ENCODE results near the gene UBE2L3. TPM values are rescaled to one million over a fixed set of nuclear protein-coding genes. Genes with fewer than 3 reads are reported as not detected.
"Not testable (repeated sequence)": the region's sequence is repeated elsewhere in the genome, so short reads cannot be mapped to it uniquely, and the experiment has no call there.

The UBE2L3 gene
- total and polyA plus RNA-seq, 7 donors, result 36.1 to 87.2 (median 50.7) TPM

GRCh38 chr22:21642584-21643448 is 75.3 kb downstream of the UBE2L3 start:
- peaks cover 0 to 31% (median 20%) of the 10 kb centered on the region in 4 donors for H3K4me1 ChIP-seq
- WGBS, 2 donors, result 1% methylated on average over 56 of the region's 56 CpGs
- no peaks in the 10 kb centered on the region for H3K27me3 ChIP-seq
- DNase-seq, result no peak
- peak overlapping the region; percentile 48 to 69 (median 66) for H3K4me3 ChIP-seq
- TF ChIP-seq EP300 (IDR thresholded peaks at IDR 0.05) (no peak), CTCF (IDR thresholded peaks at IDR 0.05) (peak in 2 of 4 experiments; percentile 22 to 34)
- peak overlapping the region; percentile 67 to 79 (median 74) for H3K27ac ChIP-seq
- H3K36me3 ChIP-seq, result no peaks in the 10 kb centered on the region
- no peaks in the 10 kb centered on the region for H3K9me3 ChIP-seq
- intact Hi-C loops (cut with DNase I), result loop anchor here (2.0 kb wide), 1 partner anchor 74 kb away; no protein-coding TSS in a partner anchor

- TF ChIP-seq CTCF (IDR thresholded peaks at IDR 0.05) (no peak), EP300 (IDR thresholded peaks at IDR 0.05) (no peak), POLR2AphosphoS5 (IDR thresholded peaks at IDR 0.05) (no peak), POLR2A (IDR thresholded peaks at IDR 0.05) (no peak)
- Histone ChIP-seq H3K4me3 (no peak overlapping the region), H3K27ac (no peak overlapping the region), H3K36me3 (no peaks in the 10 kb centered on the region), H3K4me1 (peaks cover 0 to 31% (median 20%) of the 10 kb centered on the region in 4 donors), H3K9me3 (no peaks in the 10 kb centered on the region), H3K27me3 (no peaks in the 10 kb centered on the region)
- WGBS, 2 donors, result 90 to 92% methylated on average over 22 of the region's 22 CpGs
- intact Hi-C loops (cut with DNase I), result loop anchor here (2.0 kb wide), 1 partner anchor 75 kb away; no protein-coding TSS in a partner anchor
- DNase-seq, result no peak
These were observed 76.2 kb downstream of the UBE2L3 start for GRCh38 chr22:21643533-21644357.

- WGBS, 2 donors, result 80 to 93% methylated on average over 6 of the region's 6 CpGs
- H3K27ac ChIP-seq; H3K4me3 ChIP-seq; intact Hi-C loops (cut with DNase I); H3K36me3 ChIP-seq; DNase-seq; H3K9me3 ChIP-seq; H3K27me3 ChIP-seq: not testable (repeated sequence)
- H3K4me1 ChIP-seq, result peaks cover 0 to 31% (median 20%) of the 10 kb centered on the region in 4 donors
These were observed 78.0 kb downstream of the UBE2L3 start for GRCh38 chr22:21645513-21645912.

GRCh38 chr22:21646608-21647590 is 79.4 kb downstream of the UBE2L3 start:
- Histone ChIP-seq H3K9me3 (no peaks in the 10 kb centered on the region), H3K27ac (no peak overlapping the region), H3K36me3 (no peaks in the 10 kb centered on the region), H3K4me1 (peaks cover 0 to 34% (median 20%) of the 10 kb centered on the region in 4 donors), H3K27me3 (no peaks in the 10 kb centered on the region), H3K4me3 (no peak overlapping the region)
- intact Hi-C loops (cut with DNase I), result no loop called here
- peak; percentile 68 to 82 (median 78) for TF ChIP-seq CTCF (IDR thresholded peaks at IDR 0.05)
- no peak for TF ChIP-seq POLR2A (IDR thresholded peaks at IDR 0.05)
- 46 to 53% methylated on average over 14 of the region's 14 CpGs for WGBS, 2 donors
- peak; percentile 85 for DNase-seq

All from sigmoid colon (tissue), 7 donors.